Spleen (tissue), 7 donors: ENCODE results near the gene TRIM26.

Source experiments
- CTCF ChIP-seq, 11 experiments: fragments of 200-600 bp in 7 of 11; fragments of 450-650 bp in 4 of 11; sonication (generic) in 4 of 11; IDR thresholded peaks in 8 of 11; conservative IDR thresholded peaks in 3 of 11; 1 replicate in 7 of 11; 2 replicates in 4 of 11; pipeline versions ENCODE4 v1.4.0 to v1.8.0; 2016 to 2021; ENCODE audit warnings: antibody characterized with exemption in 11 of 11, inconsistent platforms in 4 of 11, mild to moderate bottlenecking in 1 of 11
- POLR2A ChIP-seq, 3 donors: fragments of 450-650 bp; IDR thresholded peaks; one replicate each; pipeline ENCODE4 v1.5.1; 2017; ENCODE audit warnings: antibody characterized with exemption in 3 of 3, mild to moderate bottlenecking in 1 of 3
- donor health status: DM: no; HTN: no; CAD: no; lungs with moderate emphysema.
- donor health status: DM: no; HTN: no; CAD: no.
- donor health status: DM: no; HTN: no; CAD: no.

GRCh38 chr6:30219244-30219643, 6.0 kb upstream of the TRIM26 start:
- TF ChIP-seq POLR2A (IDR thresholded peaks at IDR 0.05) (no peak), CTCF (IDR thresholded peaks at IDR 0.05 in 8 of 11, conservative IDR thresholded peaks at IDR 0.05 in 3 of 11) (peak in 10 of 11 experiments; percentile 29 to 76 (median 68))
